Endothelial cell of umbilical vein (primary cell): Measurements from ENCODE around the gene CABLES1. TPM values are rescaled to one million over a fixed set of nuclear protein-coding genes. Genes with fewer than 3 reads are reported as not detected.

Experiments
- BruUV-seq: library from RNA; stranded (reverse); fragments of 400-500 nt; replicated peaks from 2 replicates; lab custom pipeline; 2021; lab: Mats Ljungman, UMichigan
- CTCF ChIA-PET: fragments of 300-600, 350-600 bp; sonication (Branson Sonifier 250); formaldehyde crosslinking; loops from one replicate; lab custom pipeline; 2021; ENCODE audit warnings: antibody characterized with exemption, inconsistent platforms; lab: Charles Lee
- POLR2A ChIA-PET: fragments of 300-600, 350-600 bp; sonication (Branson Sonifier 250); formaldehyde crosslinking; loops from one replicate; lab custom pipeline; 2021; ENCODE audit warnings: antibody characterized with exemption, inconsistent platforms; lab: Charles Lee
- DNase-seq: peaks from one replicate; pipeline ENCODE4 v3.0.0-alpha.2; 2011; ENCODE audit warnings: low read depth, low spot score
- FAIRE-seq: peaks from 2 replicates; lab custom pipeline; 2011; peaks lifted over from hg19 to GRCh38; lab: Jason Lieb, UNC
- H2AFZ ChIP-seq: 2 replicates; pipeline ENCODE4 v1.6.0; 2012; ENCODE audit warnings: low read depth, low read length, control low read depth, inconsistent platforms
- H3K27ac ChIP-seq: 2 replicates; pipeline ENCODE4 v1.5.1; 2011; ENCODE audit warnings: low read depth, mild to moderate bottlenecking, control low read depth, low read length, moderate library complexity; ENCODE audit not compliant: insufficient read depth
- H3K27me3 ChIP-seq, 2 experiments: 2 replicates each; pipeline versions ENCODE4 v1.6.0 to v1.6.1; 2011; ENCODE audit warnings: low read length in 2 of 2, mixed read lengths in 1 of 2; ENCODE audit not compliant: control insufficient read depth in 2 of 2, insufficient read depth in 2 of 2
- H3K36me3 ChIP-seq, 2 experiments: 2 replicates in 1 of 2; 3 replicates in 1 of 2; pipeline ENCODE4 v1.5.1; 2011; ENCODE audit warnings: low read length in 2 of 2, mild to moderate bottlenecking in 1 of 2, moderate library complexity in 1 of 2; ENCODE audit not compliant: control insufficient read depth in 2 of 2, insufficient read depth in 2 of 2; ENCODE audit errors: extremely low read depth in 1 of 2
- H3K4me1 ChIP-seq: 3 replicates; pipeline ENCODE4 v1.5.1; 2011; ENCODE audit warnings: mild to moderate bottlenecking, low read length; ENCODE audit not compliant: control insufficient read depth, insufficient read depth; ENCODE audit errors: extremely low read depth
- H3K4me2 ChIP-seq: 2 replicates; pipeline ENCODE4 v1.6.1; 2011; ENCODE audit warnings: low read length, control low read depth, mixed read lengths; ENCODE audit not compliant: insufficient read depth
- H3K4me3 ChIP-seq, 3 experiments: fragments of 200-600 bp in 1 of 3; sonication (generic), shearing (Covaris generic) in 1 of 3; replicated peaks in 1 of 3; 2 replicates each; pipeline ENCODE4 v1.5.1; 2011 to 2016; ENCODE audit warnings: control low read depth in 3 of 3, low read length in 3 of 3, mild to moderate bottlenecking in 2 of 3, inconsistent platforms in 1 of 3, low read depth in 1 of 3, moderate library complexity in 1 of 3; ENCODE audit not compliant: insufficient read depth in 1 of 3
- H3K79me2 ChIP-seq: 2 replicates; pipeline ENCODE4 v1.6.0; 2012; ENCODE audit warnings: low read length, inconsistent platforms; ENCODE audit not compliant: control insufficient read depth, insufficient read depth
- H3K9ac ChIP-seq: replicated peaks from 2 replicates; pipeline ENCODE3; 2011; ENCODE audit warnings: low read length, control low read depth; ENCODE audit not compliant: insufficient read depth; ENCODE audit errors: extremely low read depth
- H3K9me1 ChIP-seq: replicated peaks from 3 replicates; pipeline ENCODE4 v1.6.0; 2011; ENCODE audit warnings: mild to moderate bottlenecking, low read length; ENCODE audit not compliant: control insufficient read depth, insufficient read depth; ENCODE audit errors: extremely low read depth
- H3K9me3 ChIP-seq: replicated peaks from 2 replicates; pipeline ENCODE4 v1.5.1; 2012; ENCODE audit warnings: low read length, inconsistent platforms; ENCODE audit not compliant: control insufficient read depth, insufficient read depth
- H4K20me1 ChIP-seq: replicated peaks from 2 replicates; pipeline ENCODE3; 2011; ENCODE audit warnings: mild to moderate bottlenecking, low read length; ENCODE audit not compliant: control insufficient read depth, insufficient read depth; ENCODE audit errors: extremely low read depth
- CTCF ChIP-seq, 2 donors: IDR thresholded peaks; 1 replicate in 1 of 2; 2 replicates in 1 of 2; pipeline ENCODE4 v1.5.1; 2011; ENCODE audit warnings: low read length in 2 of 2, mild to moderate bottlenecking in 2 of 2, moderate library complexity in 2 of 2, control low read depth in 1 of 2, inconsistent platforms in 1 of 2, low read depth in 1 of 2; ENCODE audit not compliant: insufficient read depth in 1 of 2; ENCODE audit errors: extremely low read depth in 1 of 2
- EZH2 ChIP-seq: IDR thresholded peaks from 2 replicates; pipeline ENCODE4 v1.6.1; 2012; ENCODE audit warnings: borderline replicate concordance, low read depth, mild to moderate bottlenecking, moderate library complexity, low read length, inconsistent platforms; ENCODE audit not compliant: severe bottlenecking
- FOS ChIP-seq: IDR thresholded peaks from 2 replicates; pipeline ENCODE4 v1.6.1; 2011; ENCODE audit warnings: mild to moderate bottlenecking, low read length, moderate library complexity, borderline replicate concordance; ENCODE audit not compliant: insufficient read depth
- GATA2 ChIP-seq: IDR thresholded peaks from 2 replicates; pipeline ENCODE4 v1.7.0; 2011; ENCODE audit warnings: low read depth, mild to moderate bottlenecking, moderate library complexity, mixed read lengths, low read length; ENCODE audit not compliant: insufficient read length, insufficient read depth
- JUN ChIP-seq: IDR thresholded peaks from 2 replicates; pipeline ENCODE4 v1.6.1; 2011; ENCODE audit warnings: borderline replicate concordance, low read depth; ENCODE audit not compliant: insufficient read length, insufficient read depth
- MAX ChIP-seq: IDR thresholded peaks from 2 replicates; pipeline ENCODE4 v1.6.1; 2011; ENCODE audit not compliant: insufficient read depth, insufficient read length
- MYC ChIP-seq: IDR thresholded peaks from one replicate; pipeline ENCODE4 v1.6.1; 2011; ENCODE audit warnings: mild to moderate bottlenecking, low read depth, low read length
- POLR2A ChIP-seq: IDR thresholded peaks from 2 replicates; pipeline ENCODE4 v1.6.1; 2012; ENCODE audit warnings: low read depth, mild to moderate bottlenecking, control low read depth, low read length
- POLR2AphosphoS5 ChIP-seq: IDR thresholded peaks from 2 replicates; pipeline ENCODE4 v1.6.1; 2012; ENCODE audit warnings: low read depth, mild to moderate bottlenecking, control low read depth, low read length, moderate library complexity; ENCODE audit not compliant: insufficient read depth
- dilution Hi-C: fragments of 300-500 bp; cut with MboI; formaldehyde crosslinking; loops from one replicate; pipeline ENCODE4 v1.15.0; 2019; ENCODE audit warnings: low sequenced_read_pairs; ENCODE audit not compliant: extremely low pct_ligation_motif_present
- intact Hi-C: fragments of 100-400 bp; cut with micrococcal nuclease; formaldehyde crosslinking; loops from one replicate; pipeline ENCODE4 v1.10.0; 2022
- polyA plus RNA-seq, 4 experiments: library from polyadenylated mRNA; depleted of rRNA in 3 of 4; stranded (reverse) in 3 of 4; unstranded in 1 of 4; fragments of >200 nt; gene quantifications; 2 replicates each; pipeline versions ENCODE4 v1.2.1 to v1.2.3, GENCODE V29; 2011 to 2012; ENCODE audit warnings: missing spikeins in 1 of 4
- total RNA-seq: library from RNA; stranded (reverse); gene quantifications from 2 replicates; pipeline ENCODE4 v1.2.3, GENCODE V29; 2021

The CABLES1 gene
- total and polyA plus RNA-seq, 2 donors (not counting 3 experiments of a cell fraction or from before 2014, with no cell fraction given), result 40.2 to 71.1 TPM

- Histone ChIP-seq H3K9me1 (no peaks in the 10 kb centered on the region), H3K27ac (peak overlapping the region; percentile 80), H3K36me3 (no peaks in the 10 kb centered on the region), H3K4me1 (peaks cover 25% of the 10 kb centered on the region), H3K27me3 (no peaks in the 10 kb centered on the region), H4K20me1 (no peaks in the 10 kb centered on the region), H3K9ac (no peak overlapping the region), H3K4me3 (no peak overlapping the region), H2AFZ (no peak overlapping the region), H3K9me3 (no peaks in the 10 kb centered on the region), H3K4me2 (no peak overlapping the region), H3K79me2 (no peaks in the 10 kb centered on the region)
- FAIRE-seq (peak; percentile 99), DNase-seq (peak; percentile 91)
- intact Hi-C loops, result loop anchor here (1.0 to 2.0 kb wide), 2 partner anchors 9 to 19 kb away; partner anchors contain the start of gene CABLES1
- no TSS peak for BruUV-seq
- dilution Hi-C loops, result no loop called here
- ChIA-PET CTCF (interaction anchor here (0.8 to 6.0 kb wide), 2 partner anchors 15 to 263 kb away, joined by 3 to 28 read pairs; no protein-coding TSS in a partner anchor), POLR2A (no interaction called here)
- peak; percentile 62 for TF ChIP-seq POLR2AphosphoS5
- TF ChIP-seq POLR2A, result no peak
- peak; percentile 29 for TF ChIP-seq GATA2
- TF ChIP-seq MYC, result no peak
- no peak for TF ChIP-seq EZH2
- TF ChIP-seq CTCF (IDR thresholded peaks at IDR 0.05; ENCODE audit: extremely low read depth in 1 of 2, insufficient read depth in 1 of 2, low read depth in 1 of 2, low read length in 2 of 2), result no peak
- TF ChIP-seq FOS, result peak; percentile 95
- peak; percentile 94 for TF ChIP-seq JUN
- TF ChIP-seq MAX, result no peak
These were observed 19.6 kb upstream of the CABLES1 start for GRCh38 chr18:23115683-23116096.
